Measurements from ENCODE around the gene PJA2. TPM values are rescaled to one million over a fixed set of nuclear protein-coding genes. Genes with fewer than 3 reads are reported as not detected.
A peak's percentile ranks its signal among the peaks of the same experiment; 100 is the strongest.

Gene PJA2
- total RNA-seq, 4 donors from 2014 or later, result 160 to 297 (median 181) TPM

DNA sequence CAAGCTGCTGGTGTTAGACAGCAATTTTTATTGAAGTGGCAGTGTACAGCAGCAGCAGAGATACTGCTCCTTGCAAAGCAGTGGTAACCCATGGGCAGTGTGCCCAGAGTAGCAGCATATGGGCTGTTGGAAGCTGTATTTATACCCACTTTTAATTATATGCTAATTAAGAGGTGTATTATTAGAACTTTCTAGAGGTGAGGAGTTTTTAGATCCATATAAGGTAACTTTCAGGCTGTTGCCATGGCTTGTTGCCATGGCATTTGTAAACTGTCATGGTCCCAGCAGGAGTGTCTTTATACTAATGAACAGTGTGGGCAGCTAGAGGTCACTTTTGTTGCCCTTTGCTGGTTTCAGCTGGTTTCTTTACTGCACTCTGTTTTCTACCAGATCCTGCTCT, 3.7 kb upstream of the PJA2 start:
- H3K27ac ChIP-seq, result peak overlapping the region; percentile 96 to 99 (median 98)
- H3K27me3 ChIP-seq, result no peaks in the 10 kb centered on the region

DNA sequence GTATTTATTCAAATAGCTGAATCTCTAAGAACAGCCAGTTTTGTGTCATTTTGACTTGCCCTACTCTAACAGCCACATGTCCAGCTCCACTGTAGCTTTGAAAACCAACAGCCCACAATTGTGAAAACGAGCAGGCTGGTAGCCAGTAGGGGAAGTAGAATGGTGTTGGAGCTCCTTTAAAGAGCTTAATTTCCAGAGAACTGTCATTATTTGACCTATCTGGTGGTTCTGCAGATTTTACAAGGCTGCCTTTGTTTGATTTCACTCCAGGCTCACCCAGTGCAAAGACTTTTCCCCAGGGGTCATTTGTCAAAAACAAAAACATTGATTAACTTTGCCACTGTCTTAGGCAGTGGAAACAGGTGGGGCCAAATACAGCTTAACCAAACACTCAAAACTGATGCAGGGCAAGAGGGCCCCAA, 3.2 kb upstream of the PJA2 start:
- Histone ChIP-seq H3K4me3 (no peak overlapping the region), H3K36me3 (no peaks in the 10 kb centered on the region), H3K27ac (peak overlapping the region; percentile 96 to 99 (median 98)), H3K4me1 (peaks cover 15 to 34% (median 23%) of the 10 kb centered on the region in 3 donors), H3K27me3 (no peaks in the 10 kb centered on the region), H3K9me3 (peaks cover 0 to 5% (median 0%) of the 10 kb centered on the region in 3 donors)
- no peak for TF ChIP-seq EP300 (IDR thresholded peaks at IDR 0.05)
- TF ChIP-seq POLR2AphosphoS5 (IDR thresholded peaks at IDR 0.05), result peak; percentile 24
- ATAC-seq, result no peak
- 0 to 6% methylated on average over 1 of the region's 1 CpG for WGBS, 2 donors (ENCODE audit: low coverage in 1 of 2)

More for the DNA sequence above, 3.7 kb upstream of the PJA2 start:
- H3K4me1 ChIP-seq, result peaks cover 15 to 34% (median 23%) of the 10 kb centered on the region in 3 donors
- ATAC-seq, result no peak
- H3K4me3 ChIP-seq, result no peak overlapping the region
- no peaks in the 10 kb centered on the region for H3K36me3 ChIP-seq
- TF ChIP-seq, protein P1, sequence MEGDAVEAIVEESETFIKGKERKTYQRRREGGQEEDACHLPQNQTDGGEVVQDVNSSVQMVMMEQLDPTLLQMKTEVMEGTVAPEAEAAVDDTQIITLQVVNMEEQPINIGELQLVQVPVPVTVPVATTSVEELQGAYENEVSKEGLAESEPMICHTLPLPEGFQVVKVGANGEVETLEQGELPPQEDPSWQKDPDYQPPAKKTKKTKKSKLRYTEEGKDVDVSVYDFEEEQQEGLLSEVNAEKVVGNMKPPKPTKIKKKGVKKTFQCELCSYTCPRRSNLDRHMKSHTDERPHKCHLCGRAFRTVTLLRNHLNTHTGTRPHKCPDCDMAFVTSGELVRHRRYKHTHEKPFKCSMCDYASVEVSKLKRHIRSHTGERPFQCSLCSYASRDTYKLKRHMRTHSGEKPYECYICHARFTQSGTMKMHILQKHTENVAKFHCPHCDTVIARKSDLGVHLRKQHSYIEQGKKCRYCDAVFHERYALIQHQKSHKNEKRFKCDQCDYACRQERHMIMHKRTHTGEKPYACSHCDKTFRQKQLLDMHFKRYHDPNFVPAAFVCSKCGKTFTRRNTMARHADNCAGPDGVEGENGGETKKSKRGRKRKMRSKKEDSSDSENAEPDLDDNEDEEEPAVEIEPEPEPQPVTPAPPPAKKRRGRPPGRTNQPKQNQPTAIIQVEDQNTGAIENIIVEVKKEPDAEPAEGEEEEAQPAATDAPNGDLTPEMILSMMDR (IDR thresholded peaks at IDR 0.05), result no peak
- TF ChIP-seq POLR2A (IDR thresholded peaks at IDR 0.05) (no peak), POLR2AphosphoS5 (IDR thresholded peaks at IDR 0.05) (no peak), EP300 (IDR thresholded peaks at IDR 0.05) (no peak)
- H3K9me3 ChIP-seq, result peaks cover 0 to 5% (median 0%) of the 10 kb centered on the region in 3 donors

DNA sequence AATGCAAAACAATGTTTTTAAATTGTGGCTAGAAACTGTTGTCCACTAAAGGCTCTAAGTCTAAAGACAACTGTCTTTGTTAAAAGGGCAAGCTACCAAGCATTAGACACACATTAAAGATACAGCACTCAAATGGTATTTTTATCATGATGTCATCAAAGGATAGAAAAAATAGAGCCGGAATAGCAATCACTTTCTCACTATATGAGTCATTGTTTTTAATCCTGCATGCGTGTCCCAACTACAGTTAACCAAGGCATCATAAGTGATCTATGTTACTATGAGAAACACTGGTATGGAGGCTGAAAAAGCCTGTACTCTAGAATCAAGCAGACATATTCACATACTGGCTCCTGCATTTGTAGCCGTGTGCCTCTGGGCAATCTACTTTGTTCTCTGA, 1.9 kb upstream of the PJA2 start:
- TF ChIP-seq POLR2A (IDR thresholded peaks at IDR 0.05), result no peak
- peak; percentile 86 for TF ChIP-seq POLR2AphosphoS5 (IDR thresholded peaks at IDR 0.05)
- Histone ChIP-seq H3K36me3 (no peaks in the 10 kb centered on the region), H3K4me3 (no peak overlapping the region), H3K4me1 (peaks cover 15 to 47% (median 23%) of the 10 kb centered on the region in 3 donors), H3K9me3 (peaks cover 0 to 5% (median 0%) of the 10 kb centered on the region in 3 donors), H3K27ac (peak overlapping the region; percentile 96 to 99 (median 98)), H3K27me3 (no peaks in the 10 kb centered on the region)
- WGBS, 2 donors (ENCODE audit: low coverage in 1 of 2), result 15 to 23% methylated on average over 3 of the region's 3 CpGs
- no peak for ATAC-seq

DNA sequence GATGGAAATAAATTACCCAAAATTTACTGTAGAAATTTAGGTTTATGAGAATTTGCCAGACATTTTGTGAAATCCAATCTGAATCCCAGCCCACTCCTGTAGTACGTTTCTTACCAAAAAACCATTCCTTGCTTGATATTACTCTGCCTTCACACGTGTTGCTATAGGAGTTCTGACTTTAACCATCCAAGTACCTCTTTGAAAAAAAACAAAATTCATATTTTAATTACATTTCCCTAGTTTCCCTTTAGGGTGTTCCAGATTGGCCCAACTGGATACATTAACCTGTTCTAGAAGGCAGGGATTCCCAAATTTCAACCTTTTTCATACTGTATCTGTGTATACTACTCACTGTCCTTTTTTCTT, 1.4 kb upstream of the PJA2 start:
- no peak for ATAC-seq
- 0% methylated on average over 2 of the region's 2 CpGs for WGBS, 2 donors (ENCODE audit: low coverage in 1 of 2)
- Histone ChIP-seq H3K27ac (peak overlapping the region; percentile 96 to 99 (median 98)), H3K36me3 (no peaks in the 10 kb centered on the region), H3K4me3 (peak overlapping the region; percentile 69 to 83), H3K9me3 (peaks cover 0 to 3% (median 0%) of the 10 kb centered on the region in 3 donors), H3K4me1 (peaks cover 20 to 52% (median 23%) of the 10 kb centered on the region in 3 donors), H3K27me3 (no peaks in the 10 kb centered on the region)
- TF ChIP-seq EP300 (IDR thresholded peaks at IDR 0.05) (no peak), POLR2A (IDR thresholded peaks at IDR 0.05) (no peak), POLR2AphosphoS5 (IDR thresholded peaks at IDR 0.05) (no peak)
- TF ChIP-seq, protein P1 (IDR thresholded peaks at IDR 0.05), result no peak

DNA sequence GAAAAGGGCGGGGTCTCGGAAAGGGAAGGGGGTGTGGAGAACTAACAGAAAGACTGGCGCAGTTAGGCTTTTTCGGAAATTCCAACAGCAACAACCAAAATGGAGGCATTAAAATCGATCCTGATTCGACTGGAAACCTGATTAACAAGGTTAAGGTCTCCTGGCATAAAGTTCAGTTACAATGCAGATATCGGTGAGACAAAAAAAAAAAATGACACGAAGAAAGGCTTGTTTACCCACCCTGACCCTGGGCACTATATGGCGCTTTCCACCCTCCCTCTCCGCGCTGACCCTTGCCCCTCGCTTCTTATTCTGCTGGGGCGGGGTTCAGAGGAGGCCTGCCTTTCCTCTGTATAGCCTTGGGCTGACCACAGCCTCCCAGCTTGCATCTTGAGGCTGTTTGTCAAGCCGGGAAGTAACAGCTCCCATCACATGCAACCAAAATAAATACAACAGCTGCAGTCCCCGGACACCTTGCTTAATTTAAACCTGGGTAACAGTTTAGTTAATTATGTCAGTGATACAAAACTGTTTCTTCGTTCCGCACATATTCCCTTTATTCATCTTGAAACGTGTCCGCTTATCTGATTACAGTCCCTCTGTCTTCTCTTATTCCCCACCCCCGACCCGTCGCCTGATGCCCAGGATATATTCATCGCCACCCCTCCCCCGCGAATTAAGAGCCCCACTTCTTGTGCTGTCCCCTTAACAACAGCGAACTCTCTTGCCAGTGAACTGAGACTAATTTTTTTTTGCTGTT, 795 bp upstream of the PJA2 start:
- Histone ChIP-seq H3K27me3 (no peaks in the 10 kb centered on the region), H3K4me1 (peaks cover 21 to 57% (median 23%) of the 10 kb centered on the region in 3 donors), H3K36me3 (no peaks in the 10 kb centered on the region), H3K9me3 (no peaks in the 10 kb centered on the region), H3K27ac (peak overlapping the region; percentile 96 to 99 (median 98)), H3K4me3 (peak overlapping the region; percentile 69 to 83)
- peak; percentile 26 for ATAC-seq
- TF ChIP-seq POLR2AphosphoS5 (IDR thresholded peaks at IDR 0.05) (peak; percentile 74), POLR2A (IDR thresholded peaks at IDR 0.05) (peak; percentile 31 to 38), EP300 (IDR thresholded peaks at IDR 0.05) (no peak)
- TF ChIP-seq, protein P1 (IDR thresholded peaks at IDR 0.05), result peak in 1 of 4 experiments; percentile 1
- 0% methylated on average over 19 to 21 of the region's 26 CpGs for WGBS, 2 donors (ENCODE audit: low coverage in 1 of 2)

All from gastroesophageal sphincter (tissue), 4 donors.